HCT116 (cell line): ENCODE measurements around the gene BNIP1. TPM values are rescaled to one million over a fixed set of nuclear protein-coding genes. Genes with fewer than 3 reads are reported as not detected.

Source experiments
- ATAC-seq: fragments of 200-7000 bp; cut with Tn5 transposase; 2 replicates; pipeline ENCODE4 v1.9.1; 2020; ENCODE audit warnings: mild to moderate bottlenecking, moderate library complexity
- BruUV-seq: library from RNA; stranded (reverse); fragments of 400-500 nt; replicated peaks from 2 replicates; lab custom pipeline; 2021; lab: Mats Ljungman, UMichigan
- CTCF ChIA-PET: fragments of 300-600 bp; sonication (Branson Sonifier 250); formaldehyde crosslinking; loops from one replicate; lab custom pipeline; 2021; ENCODE audit warnings: antibody characterized with exemption; lab: Charles Lee
- POLR2A ChIA-PET: fragments of 300-600, 350-600 bp; sonication (Branson Sonifier 250); formaldehyde crosslinking; loops from one replicate; lab custom pipeline; 2021; ENCODE audit warnings: antibody characterized with exemption; lab: Charles Lee
- RAD21 ChIA-PET, 2 experiments: fragments of 300-600 bp; sonication (Branson Sonifier 250); formaldehyde crosslinking; loops; one replicate each; lab custom pipeline; 2023; ENCODE audit warnings: low total read pairs in 2 of 2; ENCODE audit not compliant: uncharacterized antibody in 2 of 2, unreplicated experiment in 2 of 2, low non-redundant PET in 1 of 2; lab: Charles Lee
- DNase-seq: peaks from one replicate; pipeline ENCODE4 v3.0.0-alpha.2; 2010; ENCODE audit warnings: low read depth, low spot score
- H2AFZ ChIP-seq: fragments of 200-600 bp; shearing (Covaris generic), sonication (generic); 2 replicates; pipeline ENCODE4 v1.6.1; 2017; ENCODE audit warnings: low read depth, mixed run types, mixed read lengths, antibody characterized with exemption, low read length; ENCODE audit not compliant: poor library complexity, severe bottlenecking
- H3K27ac ChIP-seq: 2 replicates; pipeline ENCODE4 v1.5.1; 2012; ENCODE audit warnings: low read depth, low read length
- H3K27me3 ChIP-seq: fragments of 200-600 bp; sonication (generic); 2 replicates; pipeline ENCODE4 v1.6.1; 2016; ENCODE audit warnings: mixed run types, low read length, mixed read lengths; ENCODE audit not compliant: insufficient read depth
- H3K36me3 ChIP-seq, 2 experiments: fragments of 200-500 bp in 1 of 2; fragments of 200-600 bp in 1 of 2; sonication (Bioruptor generic) in 1 of 2; sonication (generic) in 1 of 2; 2 replicates each; pipeline versions ENCODE4 v1.5.1 to v1.6.1; 2014 to 2016; ENCODE audit warnings: low read length in 2 of 2, inconsistent platforms in 1 of 2, mixed read lengths in 1 of 2, mixed run types in 1 of 2; ENCODE audit not compliant: insufficient read depth in 2 of 2, control insufficient read depth in 1 of 2
- H3K4me1 ChIP-seq, 2 experiments: fragments of 200-600 bp in 1 of 2; sonication (generic) in 1 of 2; 2 replicates each; pipeline versions ENCODE4 v1.5.1 to v1.6.1; 2012 to 2017; ENCODE audit warnings: low read length in 2 of 2, inconsistent platforms in 1 of 2, mild to moderate bottlenecking in 1 of 2, mixed read lengths in 1 of 2, mixed run types in 1 of 2, moderate library complexity in 1 of 2; ENCODE audit not compliant: insufficient read depth in 2 of 2, control insufficient read depth in 1 of 2
- H3K4me2 ChIP-seq: fragments of 200-600 bp; sonication (generic); 2 replicates; pipeline ENCODE4 v1.6.1; 2017; ENCODE audit warnings: mixed run types, low read length, mixed read lengths
- H3K4me3 ChIP-seq, 2 experiments: fragments of 200-600 bp in 1 of 2; sonication (generic) in 1 of 2; replicated peaks in 1 of 2; 2 replicates each; pipeline ENCODE4 v1.5.1; 2011 to 2016; ENCODE audit warnings: low read length in 2 of 2, control low read depth in 1 of 2, low read depth in 1 of 2, mild to moderate bottlenecking in 1 of 2, mixed read lengths in 1 of 2, mixed run types in 1 of 2
- H3K79me2 ChIP-seq: fragments of 200-600 bp; sonication (generic); 2 replicates; pipeline ENCODE4 v1.6.1; 2017; ENCODE audit warnings: mild to moderate bottlenecking, mixed run types, low read length, moderate library complexity, mixed read lengths; ENCODE audit not compliant: insufficient read depth
- H3K9ac ChIP-seq: fragments of 200-600 bp; sonication (generic); 2 replicates; pipeline ENCODE4 v1.6.1; 2016; ENCODE audit warnings: low read length, mixed read lengths
- H3K9me2 ChIP-seq: fragments of 200-600 bp; sonication (generic), shearing (Covaris generic); 2 replicates; pipeline ENCODE4 v1.6.1; 2017; ENCODE audit warnings: mixed run types, mild to moderate bottlenecking, moderate library complexity; ENCODE audit not compliant: insufficient read depth
- H3K9me3 ChIP-seq, 2 experiments: fragments of 200-500 bp in 1 of 2; fragments of 200-600 bp in 1 of 2; sonication (Bioruptor generic) in 1 of 2; sonication (generic) in 1 of 2; 2 replicates each; pipeline ENCODE4 v1.6.1; 2014 to 2017; ENCODE audit warnings: low read length in 2 of 2, mixed read lengths in 2 of 2, inconsistent platforms in 1 of 2, low read depth in 1 of 2, mild to moderate bottlenecking in 1 of 2, mixed run types in 1 of 2, moderate library complexity in 1 of 2; ENCODE audit not compliant: control insufficient read depth in 1 of 2, insufficient read depth in 1 of 2
- H4K20me1 ChIP-seq: fragments of 200-600 bp; sonication (generic), shearing (Covaris generic); 2 replicates; pipeline ENCODE4 v1.6.1; 2017; ENCODE audit warnings: mixed run types, mild to moderate bottlenecking, moderate library complexity; ENCODE audit not compliant: insufficient read depth
- EGR1 ChIP-seq: IDR thresholded peaks from 2 replicates; pipeline ENCODE4 v1.6.1; 2012; ENCODE audit warnings: low read depth
- EZH2phosphoT487 ChIP-seq: fragments of 200-600 bp; IDR thresholded peaks from 2 replicates; pipeline ENCODE4 v1.6.1; 2018; ENCODE audit warnings: antibody characterized with exemption, borderline replicate concordance
- MAX ChIP-seq: IDR thresholded peaks from 2 replicates; pipeline ENCODE4 v1.6.1; 2012
- POLR2A ChIP-seq: IDR thresholded peaks from 2 replicates; pipeline ENCODE4 v1.7.0; 2011; ENCODE audit warnings: borderline replicate concordance; ENCODE audit not compliant: insufficient read depth, insufficient read length; ENCODE audit errors: extremely low read depth
- POLR2AphosphoS5 ChIP-seq: IDR thresholded peaks from 2 replicates; pipeline ENCODE4 v1.6.1; 2011; ENCODE audit warnings: mild to moderate bottlenecking, low read depth, low read length, moderate library complexity
- SP1 ChIP-seq: IDR thresholded peaks from 2 replicates; pipeline ENCODE4 v1.6.1; 2012; ENCODE audit warnings: low read depth
- TCF7L2 ChIP-seq: IDR thresholded peaks from 2 replicates; pipeline ENCODE4 v1.7.0; 2011; ENCODE audit warnings: borderline replicate concordance, inconsistent platforms; ENCODE audit not compliant: insufficient read depth, insufficient read length; ENCODE audit errors: extremely low read depth
- YY1 ChIP-seq: IDR thresholded peaks from 2 replicates; pipeline ENCODE4 v1.6.1; 2011; ENCODE audit warnings: low read length, low read depth, moderate library complexity, mild to moderate bottlenecking; ENCODE audit not compliant: insufficient replicate concordance; ENCODE audit errors: extremely low read depth
- ZFX ChIP-seq: fragments of 450-650 bp; IDR thresholded peaks from 2 replicates; pipeline ENCODE4 v1.6.1; 2017
- intact Hi-C: fragments of 100-400 bp; cut with micrococcal nuclease; formaldehyde crosslinking; loops from 2 replicates; pipeline ENCODE4 v1.10.0; 2022
- total RNA-seq: library from RNA; stranded (reverse); gene quantifications from one replicate; pipeline ENCODE4 v1.2.1, GENCODE V29; 2021; ENCODE audit not compliant: unreplicated experiment

The BNIP1 gene
- total RNA-seq, 1 experiment from 2014 or later, result 18.6 TPM

GRCh38 chr5:173138707-173139106 is 5.6 kb upstream of the BNIP1 start:
- Histone ChIP-seq H3K9me3 (no peaks in the 10 kb centered on the region), H3K4me3 (no peak overlapping the region), H3K4me2 (no peak overlapping the region), H4K20me1 (no peaks in the 10 kb centered on the region), H3K9me2 (no peaks in the 10 kb centered on the region), H3K79me2 (no peaks in the 10 kb centered on the region), H3K27me3 (no peaks in the 10 kb centered on the region), H3K27ac (no peak overlapping the region), H3K36me3 (no peaks in the 10 kb centered on the region), H3K9ac (no peak overlapping the region), H3K4me1 (no peaks in the 10 kb centered on the region), H2AFZ (no peak overlapping the region)
- ATAC-seq (no peak), DNase-seq (no peak)
- intact Hi-C loops, result no loop called here
- ChIA-PET CTCF (no interaction called here), POLR2A (no interaction called here), RAD21 (no interaction called here)
- BruUV-seq, result no TSS peak
- TF ChIP-seq ZFX (no peak), MAX (no peak)

GRCh38 chr5:173139631-173140030 is 4.7 kb upstream of the BNIP1 start:
- H3K4me3 ChIP-seq, result no peak overlapping the region
- ATAC-seq (no peak), DNase-seq (no peak)
- POLR2A ChIA-PET, result no interaction called here
- H3K4me2 ChIP-seq, result no peak overlapping the region
- H4K20me1 ChIP-seq, result no peaks in the 10 kb centered on the region
- no peak overlapping the region for H3K9ac ChIP-seq
- H3K9me3 ChIP-seq, result no peaks in the 10 kb centered on the region
- CTCF ChIA-PET, result no interaction called here
- no peaks in the 10 kb centered on the region for H3K36me3 ChIP-seq
- RAD21 ChIA-PET, result no interaction called here
- no peaks in the 10 kb centered on the region for H3K9me2 ChIP-seq
- H3K27ac ChIP-seq, result no peak overlapping the region
- no peaks in the 10 kb centered on the region for H3K27me3 ChIP-seq
- intact Hi-C loops, result no loop called here
- no peak overlapping the region for H2AFZ ChIP-seq
- BruUV-seq, result no TSS peak
- no peaks in the 10 kb centered on the region for H3K4me1 ChIP-seq
- no peaks in the 10 kb centered on the region for H3K79me2 ChIP-seq
- TF ChIP-seq EGR1 (no peak), EZH2phosphoT487 (no peak), POLR2AphosphoS5 (no peak), SP1 (no peak), TCF7L2 (no peak), MAX (no peak), YY1 (no peak), POLR2A (no peak)
- TF ChIP-seq, all 23 proteins: peak for 0
